ENCODE results near the gene GYS2.

GRCh38 chr12:21571046-21571445 lies 33.6 kb downstream of the GYS2 start:
- TF ChIP-seq CTCF (IDR thresholded peaks at IDR 0.05) (no peak), POLR2AphosphoS5 (IDR thresholded peaks at IDR 0.05) (no peak), POLR2A (IDR thresholded peaks at IDR 0.05) (no peak)
